Vagina (tissue), 2 donors: Measurements from ENCODE around the gene ZNF133.

Experiments
- POLR2A ChIP-seq, 2 donors: fragments of 450-650 bp; IDR thresholded peaks; one replicate each; pipeline ENCODE4 v1.6.1; 2017; ENCODE audit warnings: antibody characterized with exemption in 2 of 2, mild to moderate bottlenecking in 2 of 2, moderate library complexity in 2 of 2
- POLR2AphosphoS5 ChIP-seq, 2 donors: sonication (generic); formaldehyde crosslinking; IDR thresholded peaks; one replicate each; pipeline ENCODE4 v1.9.0; 2017; ENCODE audit warnings: antibody characterized with exemption in 2 of 2, mild to moderate bottlenecking in 2 of 2, low read depth in 1 of 2; ENCODE audit not compliant: insufficient read depth in 1 of 2
- TF ChIP-seq, protein P1 (sequence below), 3 experiments: fragments of 450-650 bp in 2 of 3; fragments of 200-600 bp in 1 of 3; sonication (generic) in 1 of 3; IDR thresholded peaks; one replicate each; pipeline ENCODE4 v1.5.1; 2017 to 2019; ENCODE audit warnings: antibody characterized with exemption in 3 of 3, mild to moderate bottlenecking in 2 of 3, moderate library complexity in 2 of 3

DNA sequence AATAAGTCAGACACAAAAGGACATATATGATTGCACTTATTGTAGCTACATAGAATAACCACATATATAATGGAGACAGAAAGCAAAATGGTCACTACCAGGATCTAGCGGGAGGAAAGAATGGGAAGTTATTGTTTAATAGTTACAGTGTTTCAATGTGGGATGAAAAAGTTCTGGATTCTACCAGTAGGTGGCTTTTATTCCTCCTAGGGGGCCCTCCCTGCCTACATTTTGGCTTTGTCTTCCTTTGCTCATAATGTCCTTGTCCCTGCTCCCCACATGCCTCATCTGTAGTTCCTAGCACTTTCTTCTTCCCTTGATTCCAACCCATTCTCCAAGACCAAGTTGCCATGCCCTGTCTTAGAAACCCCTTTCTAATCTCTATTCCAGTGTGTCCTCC lies 16.3 kb downstream of the ZNF133 start:
- TF ChIP-seq POLR2A (IDR thresholded peaks at IDR 0.05), result no peak
- TF ChIP-seq, protein P1, sequence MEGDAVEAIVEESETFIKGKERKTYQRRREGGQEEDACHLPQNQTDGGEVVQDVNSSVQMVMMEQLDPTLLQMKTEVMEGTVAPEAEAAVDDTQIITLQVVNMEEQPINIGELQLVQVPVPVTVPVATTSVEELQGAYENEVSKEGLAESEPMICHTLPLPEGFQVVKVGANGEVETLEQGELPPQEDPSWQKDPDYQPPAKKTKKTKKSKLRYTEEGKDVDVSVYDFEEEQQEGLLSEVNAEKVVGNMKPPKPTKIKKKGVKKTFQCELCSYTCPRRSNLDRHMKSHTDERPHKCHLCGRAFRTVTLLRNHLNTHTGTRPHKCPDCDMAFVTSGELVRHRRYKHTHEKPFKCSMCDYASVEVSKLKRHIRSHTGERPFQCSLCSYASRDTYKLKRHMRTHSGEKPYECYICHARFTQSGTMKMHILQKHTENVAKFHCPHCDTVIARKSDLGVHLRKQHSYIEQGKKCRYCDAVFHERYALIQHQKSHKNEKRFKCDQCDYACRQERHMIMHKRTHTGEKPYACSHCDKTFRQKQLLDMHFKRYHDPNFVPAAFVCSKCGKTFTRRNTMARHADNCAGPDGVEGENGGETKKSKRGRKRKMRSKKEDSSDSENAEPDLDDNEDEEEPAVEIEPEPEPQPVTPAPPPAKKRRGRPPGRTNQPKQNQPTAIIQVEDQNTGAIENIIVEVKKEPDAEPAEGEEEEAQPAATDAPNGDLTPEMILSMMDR (IDR thresholded peaks at IDR 0.05), result no peak
- no peak for TF ChIP-seq POLR2AphosphoS5 (IDR thresholded peaks at IDR 0.05; ENCODE audit: insufficient read depth in 1 of 2, low read depth in 1 of 2)
